Chondrocyte (in vitro differentiated cells): ENCODE results near the gene EWSR1. TPM values are rescaled to one million over a fixed set of nuclear protein-coding genes. Genes with fewer than 3 reads are reported as not detected.

ENCODE experiments used
- DNase-seq: peaks from one replicate; pipeline ENCODE4 v3.0.0; 2021; ENCODE audit warnings: mixed read lengths, low spot score
- H3K27ac Mint-ChIP-seq: one replicate; pipeline ENCODE4 v1.8.0; 2021; ENCODE audit warnings: mild to moderate bottlenecking, moderate library complexity, mixed read lengths; ENCODE audit not compliant: unreplicated experiment
- H3K27me3 Mint-ChIP-seq: 2 replicates; pipeline ENCODE4 v1.8.0; 2021; ENCODE audit warnings: low read depth, mixed read lengths
- H3K36me3 Mint-ChIP-seq: 2 replicates; pipeline ENCODE4 v1.8.0; 2021; ENCODE audit warnings: low read depth, mixed read lengths
- H3K4me1 Mint-ChIP-seq: 2 replicates; pipeline ENCODE4 v1.8.0; 2021; ENCODE audit warnings: low read depth, mild to moderate bottlenecking, mixed read lengths
- H3K4me3 Mint-ChIP-seq: one replicate; pipeline ENCODE4 v1.8.0; 2021; ENCODE audit warnings: mild to moderate bottlenecking, moderate library complexity, mixed read lengths; ENCODE audit not compliant: unreplicated experiment
- H3K9me3 Mint-ChIP-seq: 2 replicates; pipeline ENCODE4 v1.8.0; 2021; ENCODE audit warnings: low read depth, mixed read lengths
- total RNA-seq: library from RNA; stranded (reverse); gene quantifications from 3 replicates; pipeline ENCODE4 v1.2.1, GENCODE V29; 2021
- TF ChIP-seq, protein P1 (sequence below): fragments of 200-600 bp; sonication (generic); IDR thresholded peaks from 2 replicates; pipeline ENCODE4 v1.5.0; 2021; ENCODE audit warnings: antibody characterized with exemption, mild to moderate bottlenecking, moderate library complexity

Gene EWSR1
- total RNA-seq, 1 donor from 2014 or later: 139 TPM

DNA sequence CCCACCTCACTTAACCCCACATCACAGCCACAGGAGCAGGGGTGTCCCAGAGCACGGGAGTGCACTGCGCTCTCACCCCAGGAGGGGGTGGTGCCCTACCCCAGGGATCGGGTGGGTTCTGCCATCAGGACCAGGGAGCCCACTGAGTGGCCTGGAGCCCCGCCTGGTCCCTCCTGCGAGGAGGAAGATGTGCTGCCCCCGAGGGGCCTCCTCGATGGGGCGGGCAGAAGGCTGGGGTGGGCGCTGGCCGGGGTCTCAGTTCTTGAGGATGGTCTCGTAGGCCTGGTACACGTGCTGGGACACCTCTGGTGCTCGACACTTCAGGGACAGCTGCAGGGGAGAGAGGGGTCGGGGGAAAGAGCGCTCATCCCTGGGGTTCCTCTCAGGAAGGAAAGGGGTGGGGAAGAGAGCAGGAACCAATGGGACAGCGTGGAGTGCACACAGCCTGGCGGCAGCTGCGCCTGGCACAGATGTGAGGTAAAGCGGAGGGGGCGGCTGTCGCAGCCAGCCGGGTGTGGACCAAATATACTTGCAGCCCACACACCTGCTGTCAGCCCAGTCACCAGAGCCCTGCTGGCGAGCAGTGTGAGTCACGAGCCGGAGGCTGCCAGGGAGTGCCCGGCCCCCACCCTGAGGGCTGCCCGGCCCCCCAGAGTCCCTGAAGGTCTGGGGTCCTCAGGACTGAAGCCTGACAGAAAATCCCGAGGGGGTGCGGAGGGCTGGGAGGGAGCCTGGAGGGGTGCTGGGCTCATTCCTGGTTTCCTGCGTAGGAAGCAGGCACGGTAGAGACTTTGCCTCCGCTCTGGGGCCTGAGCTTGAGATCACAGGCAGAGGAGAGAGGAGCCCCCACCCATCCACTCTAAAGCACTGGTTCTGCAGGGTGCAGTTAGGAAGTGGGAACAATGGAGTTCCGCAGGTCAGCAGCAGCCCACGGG, 60.8 kb downstream of the EWSR1 start:
- Mint-ChIP-seq H3K27ac (no peak overlapping the region), H3K4me1 (peaks cover 3% of the 10 kb centered on the region), H3K27me3 (no peaks in the 10 kb centered on the region), H3K4me3 (no peak overlapping the region), H3K9me3 (no peaks in the 10 kb centered on the region), H3K36me3 (peaks cover 10% of the 10 kb centered on the region)
- DNase-seq: no peak
- TF ChIP-seq, protein P1, sequence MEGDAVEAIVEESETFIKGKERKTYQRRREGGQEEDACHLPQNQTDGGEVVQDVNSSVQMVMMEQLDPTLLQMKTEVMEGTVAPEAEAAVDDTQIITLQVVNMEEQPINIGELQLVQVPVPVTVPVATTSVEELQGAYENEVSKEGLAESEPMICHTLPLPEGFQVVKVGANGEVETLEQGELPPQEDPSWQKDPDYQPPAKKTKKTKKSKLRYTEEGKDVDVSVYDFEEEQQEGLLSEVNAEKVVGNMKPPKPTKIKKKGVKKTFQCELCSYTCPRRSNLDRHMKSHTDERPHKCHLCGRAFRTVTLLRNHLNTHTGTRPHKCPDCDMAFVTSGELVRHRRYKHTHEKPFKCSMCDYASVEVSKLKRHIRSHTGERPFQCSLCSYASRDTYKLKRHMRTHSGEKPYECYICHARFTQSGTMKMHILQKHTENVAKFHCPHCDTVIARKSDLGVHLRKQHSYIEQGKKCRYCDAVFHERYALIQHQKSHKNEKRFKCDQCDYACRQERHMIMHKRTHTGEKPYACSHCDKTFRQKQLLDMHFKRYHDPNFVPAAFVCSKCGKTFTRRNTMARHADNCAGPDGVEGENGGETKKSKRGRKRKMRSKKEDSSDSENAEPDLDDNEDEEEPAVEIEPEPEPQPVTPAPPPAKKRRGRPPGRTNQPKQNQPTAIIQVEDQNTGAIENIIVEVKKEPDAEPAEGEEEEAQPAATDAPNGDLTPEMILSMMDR: no peak

DNA sequence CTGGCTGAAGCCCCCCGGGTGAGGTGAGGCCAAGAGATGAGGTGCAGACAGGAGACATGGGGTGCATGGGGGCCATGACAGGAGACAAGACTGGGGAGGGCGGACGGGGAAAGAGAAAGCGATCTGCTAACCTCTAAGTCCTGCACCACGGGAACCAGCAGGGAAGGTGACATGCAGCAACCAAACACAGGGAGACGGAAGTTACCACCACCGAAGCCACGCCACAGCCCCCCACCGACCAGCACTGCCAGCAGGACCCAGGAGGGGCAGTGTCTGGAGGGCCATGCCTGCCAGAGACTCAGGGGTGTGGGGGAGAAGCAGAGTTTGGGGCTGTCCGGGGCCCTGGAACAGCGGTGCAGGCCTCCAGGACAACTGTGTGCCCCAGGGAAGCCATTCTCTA, 61.5 kb downstream of the EWSR1 start:
- H3K27ac Mint-ChIP-seq: no peak overlapping the region
- H3K4me1 Mint-ChIP-seq: peaks cover 5% of the 10 kb centered on the region
- no peaks in the 10 kb centered on the region for H3K9me3 Mint-ChIP-seq
- H3K36me3 Mint-ChIP-seq: peaks cover 12% of the 10 kb centered on the region
- DNase-seq: no peak
- no peaks in the 10 kb centered on the region for H3K27me3 Mint-ChIP-seq
- TF ChIP-seq, protein P1: no peak
- no peak overlapping the region for H3K4me3 Mint-ChIP-seq

- Mint-ChIP-seq H3K4me1 (peaks cover 12% of the 10 kb centered on the region), H3K4me3 (no peak overlapping the region), H3K36me3 (peaks cover 12% of the 10 kb centered on the region), H3K27ac (no peak overlapping the region), H3K9me3 (no peaks in the 10 kb centered on the region), H3K27me3 (no peaks in the 10 kb centered on the region)
- no peak for DNase-seq
- TF ChIP-seq, protein P1: no peak
Observed at GRCh38 chr22:29330291-29330690, 62.2 kb downstream of the EWSR1 start.

DNA sequence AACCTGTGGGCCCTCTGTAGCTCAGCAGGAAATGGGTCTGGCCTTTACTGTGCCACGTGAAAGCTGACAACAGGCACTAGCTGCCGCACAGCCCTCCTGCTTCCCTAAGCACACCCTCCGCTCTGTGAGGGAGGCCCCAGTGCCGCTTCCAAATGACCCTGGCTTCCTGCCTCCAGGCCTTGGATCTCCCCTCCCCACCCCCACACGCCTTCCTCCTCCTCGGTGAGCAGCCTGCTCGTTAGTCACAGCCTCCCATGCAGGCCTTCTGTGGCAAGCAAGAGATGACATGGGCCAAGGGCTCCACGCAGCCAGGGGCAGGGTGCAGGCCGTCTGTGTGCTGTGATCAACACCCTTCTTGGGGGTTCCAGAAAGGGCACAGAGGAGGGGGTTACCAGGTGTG, 62.7 kb downstream of the EWSR1 start:
- no peaks in the 10 kb centered on the region for H3K9me3 Mint-ChIP-seq
- TF ChIP-seq, protein P1: no peak
- H3K27me3 Mint-ChIP-seq: no peaks in the 10 kb centered on the region
- H3K36me3 Mint-ChIP-seq: peaks cover 17% of the 10 kb centered on the region
- no peak overlapping the region for H3K27ac Mint-ChIP-seq
- peaks cover 15% of the 10 kb centered on the region for H3K4me1 Mint-ChIP-seq
- H3K4me3 Mint-ChIP-seq: no peak overlapping the region
- DNase-seq: no peak

DNA sequence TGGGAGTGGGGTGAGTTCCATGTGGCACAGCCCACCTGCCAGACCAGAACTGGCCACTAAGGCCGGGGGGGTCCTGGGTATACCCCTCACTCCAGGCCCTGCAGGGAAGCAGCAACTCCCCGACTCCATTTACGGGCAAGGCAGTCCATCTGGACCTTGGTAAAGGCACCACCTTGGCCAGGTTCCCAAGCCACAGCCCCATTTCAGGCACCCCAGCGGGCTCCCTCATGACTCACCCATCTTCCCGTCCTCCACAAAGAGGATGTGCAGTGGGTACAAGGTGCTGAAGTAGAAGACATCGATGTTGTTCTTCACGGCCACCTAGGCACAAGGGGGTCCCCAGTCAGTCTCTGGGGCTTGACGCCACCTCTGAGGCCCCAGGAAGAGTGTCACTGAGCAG, 63.1 kb downstream of the EWSR1 start:
- no peaks in the 10 kb centered on the region for H3K27me3 Mint-ChIP-seq
- H3K4me3 Mint-ChIP-seq: no peak overlapping the region
- no peak for DNase-seq
- TF ChIP-seq, protein P1: no peak
- H3K27ac Mint-ChIP-seq: no peak overlapping the region
- no peaks in the 10 kb centered on the region for H3K9me3 Mint-ChIP-seq
- peaks cover 15% of the 10 kb centered on the region for H3K4me1 Mint-ChIP-seq
- H3K36me3 Mint-ChIP-seq: peaks cover 22% of the 10 kb centered on the region
